ENCODE measurements around the gene CDHR1.

The CDHR1 gene

GRCh38 chr10:84197643-84198042 is 3.3 kb downstream of the CDHR1 start:
- no peak overlapping the region for H3K4me3 ChIP-seq (replicated peaks; ENCODE audit: low read depth, low read length)
- TF ChIP-seq CTCF (IDR thresholded peaks at IDR 0.05; ENCODE audit: low read depth, low read length, missing control alignments) = no peak
- DNase-seq (ENCODE audit: extremely low read depth, low read depth) = no peak

GRCh38 chr10:84198206-84198915 is 4.0 kb downstream of the CDHR1 start:
- TF ChIP-seq CTCF (IDR thresholded peaks at IDR 0.05; ENCODE audit: low read depth, low read length, missing control alignments) = no peak
- no peak overlapping the region for H3K4me3 ChIP-seq (replicated peaks; ENCODE audit: low read depth, low read length)
- DNase-seq (ENCODE audit: extremely low read depth, low read depth) = no peak

GRCh38 chr10:84200537-84201243 is 6.4 kb downstream of the CDHR1 start:
- no peak for DNase-seq (ENCODE audit: extremely low read depth, low read depth)
- no peak for TF ChIP-seq CTCF (IDR thresholded peaks at IDR 0.05; ENCODE audit: low read depth, low read length, missing control alignments)
- H3K4me3 ChIP-seq (replicated peaks; ENCODE audit: low read depth, low read length) = no peak overlapping the region

- no peak overlapping the region for H3K4me3 ChIP-seq (replicated peaks; ENCODE audit: low read depth, low read length)
- DNase-seq (ENCODE audit: extremely low read depth, low read depth) = no peak
- TF ChIP-seq CTCF (IDR thresholded peaks at IDR 0.05; ENCODE audit: low read depth, low read length, missing control alignments) = no peak
Measured at GRCh38 chr10:84201244-84201606, 6.9 kb downstream of the CDHR1 start.

- TF ChIP-seq CTCF (IDR thresholded peaks at IDR 0.05; ENCODE audit: low read depth, low read length, missing control alignments) = no peak
- no peak for DNase-seq (ENCODE audit: extremely low read depth, low read depth)
- H3K4me3 ChIP-seq (replicated peaks; ENCODE audit: low read depth, low read length) = no peak overlapping the region
Measured at GRCh38 chr10:84201682-84202081, 7.3 kb downstream of the CDHR1 start.

GRCh38 chr10:84202349-84202748 is 8.0 kb downstream of the CDHR1 start:
- no peak overlapping the region for H3K4me3 ChIP-seq (replicated peaks; ENCODE audit: low read depth, low read length)
- TF ChIP-seq CTCF (IDR thresholded peaks at IDR 0.05; ENCODE audit: low read depth, low read length, missing control alignments) = no peak
- no peak for DNase-seq (ENCODE audit: extremely low read depth, low read depth)

Measured in HFF-Myc (cell line).